Activated T-helper 9 cell treated with anti-CD3 and anti-CD28 coated beads, Interleukin-2, amount 50 U/mL, for 16 hours (primary cell): ENCODE data around the gene FGD3.

Source experiments
- DNase-seq: peaks from one replicate; pipeline ENCODE4 v3.0.0-alpha.2; 2020; ENCODE audit warnings: low read depth

The FGD3 gene

GRCh38 chr9:93054758-93055704 lies 107.7 kb downstream of the FGD3 start:
- DNase-seq, result no peak

GRCh38 chr9:93057042-93057702 lies 109.8 kb downstream of the FGD3 start:
- no peak for DNase-seq

- no peak for DNase-seq
Measured at GRCh38 chr9:93057703-93058354, 110.5 kb downstream of the FGD3 start.

GRCh38 chr9:93058355-93059010 lies 111.2 kb downstream of the FGD3 start, which contains the start of gene SUSD3:
TSS of gene SUSD3 (plus strand) at chr9:93058701. CDS start at chr9:93058743, 42 bp downstream.
- DNase-seq, result peak; percentile 62

- DNase-seq, result no peak
Measured at GRCh38 chr9:93059011-93059714, 111.8 kb downstream of the FGD3 start.

- DNase-seq, result no peak
Measured at GRCh38 chr9:93059715-93060578, 112.6 kb downstream of the FGD3 start.

GRCh38 chr9:93060746-93061259 lies 113.5 kb downstream of the FGD3 start:
- DNase-seq, result no peak

- DNase-seq, result no peak
Measured at GRCh38 chr9:93061260-93061751, 114.0 kb downstream of the FGD3 start.

GRCh38 chr9:93061791-93062763 lies 114.8 kb downstream of the FGD3 start:
- DNase-seq, result no peak

GRCh38 chr9:93064392-93065134 lies 117.2 kb downstream of the FGD3 start:
- DNase-seq, result peak; percentile 76

- no peak for DNase-seq
Measured at GRCh38 chr9:93065135-93065720, 117.9 kb downstream of the FGD3 start.

- no peak for DNase-seq
Measured at GRCh38 chr9:93066978-93067603, 119.8 kb downstream of the FGD3 start.

GRCh38 chr9:93068956-93069355 lies 121.6 kb downstream of the FGD3 start:
- DNase-seq, result no peak

GRCh38 chr9:93071464-93071863 lies 124.1 kb downstream of the FGD3 start:
- DNase-seq, result no peak

- DNase-seq, result no peak
Measured at GRCh38 chr9:93072383-93072795, 125.1 kb downstream of the FGD3 start.

GRCh38 chr9:93076101-93076791 lies 128.9 kb downstream of the FGD3 start:
- no peak for DNase-seq

GRCh38 chr9:93076792-93077128 lies 129.4 kb downstream of the FGD3 start:
- DNase-seq, result no peak
